Hematopoietic multipotent progenitor cell treated with erythropoietin and hydrocortisone succinate and interleukin-3 and kit ligand, for 15 days (in vitro differentiated cells): ENCODE measurements around the gene PLLP.

ENCODE experiments used
- DNase-seq: peaks from one replicate; pipeline ENCODE4 v3.0.0-alpha.2; 2015; ENCODE audit warnings: low spot score

Gene PLLP

GRCh38 chr16:57284209-57284951 is at the start of gene PLLP:
Gene PLLP, minus strand, starts transcription at chr16:57284672. Its CDS starts 132 bp downstream, at chr16:57284540.
- no peak for DNase-seq

GRCh38 chr16:57333402-57333801 is 48.9 kb upstream of the PLLP start:
- DNase-seq, result no peak

DNA sequence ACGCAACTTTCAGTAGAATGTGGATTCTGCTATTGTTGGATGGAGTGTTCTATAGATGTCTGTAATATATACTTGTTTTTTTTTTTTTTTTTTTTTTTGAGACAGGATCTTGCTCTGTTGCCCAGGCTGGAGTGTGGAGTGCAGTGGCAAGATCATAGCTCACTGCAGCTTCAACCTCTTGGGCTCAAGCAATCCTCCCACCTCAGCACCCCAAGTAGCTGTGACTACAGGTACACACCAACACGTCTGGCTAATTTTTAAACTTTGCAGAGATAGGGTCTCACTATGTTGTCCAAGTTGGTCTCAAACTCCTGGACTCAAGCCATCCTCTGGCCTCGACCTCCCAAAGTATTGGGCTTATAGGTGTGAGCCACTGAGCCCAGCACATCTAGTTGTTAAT is 46.9 kb upstream of the PLLP start:
- no peak for DNase-seq

GRCh38 chr16:57329718-57330327 is 45.4 kb upstream of the PLLP start:
- no peak for DNase-seq

DNA sequence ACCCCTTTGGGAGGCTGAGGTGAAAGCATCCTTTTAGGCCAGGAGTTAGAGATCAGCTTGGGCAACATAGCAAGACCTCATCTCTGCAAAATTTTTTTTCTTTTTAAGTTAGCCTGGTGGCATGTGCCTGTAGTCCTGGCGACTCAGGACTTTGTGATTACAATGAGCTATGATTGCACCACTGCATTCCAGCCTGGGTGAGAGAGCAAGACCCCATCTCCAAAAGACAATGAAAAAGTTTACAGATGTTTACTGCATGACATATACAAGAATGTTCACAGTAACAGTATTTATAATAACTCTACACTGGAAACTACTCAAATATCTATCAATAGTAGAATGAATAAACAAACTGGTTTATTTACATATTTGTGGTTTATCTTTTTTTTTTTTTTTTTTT is 41.0 kb upstream of the PLLP start:
- no peak for DNase-seq

- no peak for DNase-seq
Measured at GRCh38 chr16:57324749-57325148, 40.3 kb upstream of the PLLP start.

DNA sequence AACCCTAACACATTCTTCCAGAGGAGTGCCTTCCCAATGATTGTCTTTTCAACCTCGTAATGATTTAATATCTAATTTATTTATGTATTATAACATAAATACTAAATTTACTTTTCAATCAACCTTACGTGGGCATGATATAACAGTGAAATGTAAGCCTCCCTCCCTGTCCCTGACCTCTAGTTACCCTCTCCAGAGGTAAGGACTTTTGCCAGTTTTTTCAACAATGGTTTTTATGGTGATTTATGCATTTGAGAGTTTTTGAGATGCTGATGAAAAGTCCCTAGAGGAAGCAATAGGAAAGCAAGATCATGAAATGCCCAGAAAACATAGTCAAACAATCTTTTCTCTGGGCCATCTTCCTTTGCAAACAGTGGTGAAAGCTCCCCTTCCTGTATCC is 35.2 kb upstream of the PLLP start:
- no peak for DNase-seq

- no peak for DNase-seq
Measured at GRCh38 chr16:57318240-57318970, 33.9 kb upstream of the PLLP start.

GRCh38 chr16:57316390-57317017 is 32.0 kb upstream of the PLLP start:
- no peak for DNase-seq

DNA sequence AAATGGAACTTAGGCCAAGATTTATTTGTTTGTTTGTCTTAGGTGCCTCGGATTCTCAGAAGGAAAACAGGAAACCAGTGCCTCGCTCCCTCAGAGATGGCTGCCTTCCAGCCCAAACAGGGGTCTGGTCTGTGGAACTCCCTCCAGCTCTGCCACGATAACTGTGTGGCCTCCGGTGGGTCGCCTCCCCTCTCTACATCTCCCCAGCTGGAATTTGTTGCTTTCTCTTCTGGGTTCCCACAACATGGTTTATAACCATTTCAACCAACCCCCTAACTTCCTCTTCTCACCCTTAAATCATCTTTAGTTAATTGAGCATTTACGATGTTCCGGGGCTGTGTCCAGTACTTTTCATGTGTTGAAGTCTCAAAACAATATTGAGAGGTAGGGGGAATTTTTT is 30.9 kb upstream of the PLLP start:
- DNase-seq, result no peak

GRCh38 chr16:57314161-57314785 is 29.8 kb upstream of the PLLP start:
- no peak for DNase-seq

GRCh38 chr16:57313509-57313908 is 29.0 kb upstream of the PLLP start:
- DNase-seq, result no peak

DNA sequence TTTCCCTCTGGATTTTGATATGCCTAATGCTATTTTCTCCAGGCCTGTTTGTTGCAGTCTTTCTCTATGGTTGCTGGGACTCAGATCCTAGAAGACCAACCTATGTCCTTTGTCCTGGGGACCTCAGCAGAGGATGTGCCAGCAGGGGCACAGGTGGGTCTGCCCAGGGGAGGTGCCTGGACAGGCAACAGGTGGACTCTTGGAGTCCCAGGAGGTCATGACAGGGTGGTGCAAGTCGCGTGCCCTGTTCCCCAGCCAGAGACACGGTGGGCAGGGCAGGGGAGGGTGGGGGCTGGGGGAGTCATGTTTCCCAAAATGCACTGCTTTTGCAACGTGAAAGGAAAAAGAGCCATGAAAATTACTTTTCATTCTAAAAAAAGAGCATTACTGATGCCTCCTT is 26.3 kb upstream of the PLLP start:
- no peak for DNase-seq

- no peak for DNase-seq
Measured at GRCh38 chr16:57308041-57308440, 23.6 kb upstream of the PLLP start.

GRCh38 chr16:57307365-57307764 is 22.9 kb upstream of the PLLP start:
- no peak for DNase-seq

DNA sequence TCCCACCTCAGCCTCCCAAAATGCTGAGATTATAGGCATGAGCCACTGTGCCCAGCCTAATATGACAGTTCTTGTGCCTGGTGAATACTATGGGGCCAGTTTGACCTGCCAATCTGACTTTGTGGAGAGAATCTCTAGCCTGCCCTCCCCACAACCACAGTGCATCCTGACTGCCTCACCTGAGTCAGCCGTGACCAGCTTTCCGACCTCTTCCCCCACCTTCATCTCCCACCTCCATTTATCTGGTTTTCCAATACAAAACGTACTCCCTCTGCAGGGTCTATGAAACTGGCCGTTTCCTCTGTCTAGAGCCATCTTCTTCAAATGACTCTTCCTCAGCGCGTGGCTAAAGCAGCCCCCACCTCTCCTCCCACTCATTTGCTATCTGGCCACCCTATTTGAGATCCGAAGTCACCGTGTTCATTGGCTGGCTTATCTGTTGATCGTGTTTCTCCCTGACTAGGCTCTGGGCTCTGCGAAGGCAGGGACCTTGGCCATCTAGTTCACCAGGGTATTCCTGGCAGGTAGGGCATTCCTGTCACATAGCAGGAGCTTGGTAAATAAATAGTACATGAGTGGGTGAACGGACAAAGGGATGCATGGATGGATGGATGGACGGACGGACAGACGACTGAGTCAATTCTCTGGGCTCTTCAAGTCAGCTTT is 22.3 kb upstream of the PLLP start:
- DNase-seq, result no peak

DNA sequence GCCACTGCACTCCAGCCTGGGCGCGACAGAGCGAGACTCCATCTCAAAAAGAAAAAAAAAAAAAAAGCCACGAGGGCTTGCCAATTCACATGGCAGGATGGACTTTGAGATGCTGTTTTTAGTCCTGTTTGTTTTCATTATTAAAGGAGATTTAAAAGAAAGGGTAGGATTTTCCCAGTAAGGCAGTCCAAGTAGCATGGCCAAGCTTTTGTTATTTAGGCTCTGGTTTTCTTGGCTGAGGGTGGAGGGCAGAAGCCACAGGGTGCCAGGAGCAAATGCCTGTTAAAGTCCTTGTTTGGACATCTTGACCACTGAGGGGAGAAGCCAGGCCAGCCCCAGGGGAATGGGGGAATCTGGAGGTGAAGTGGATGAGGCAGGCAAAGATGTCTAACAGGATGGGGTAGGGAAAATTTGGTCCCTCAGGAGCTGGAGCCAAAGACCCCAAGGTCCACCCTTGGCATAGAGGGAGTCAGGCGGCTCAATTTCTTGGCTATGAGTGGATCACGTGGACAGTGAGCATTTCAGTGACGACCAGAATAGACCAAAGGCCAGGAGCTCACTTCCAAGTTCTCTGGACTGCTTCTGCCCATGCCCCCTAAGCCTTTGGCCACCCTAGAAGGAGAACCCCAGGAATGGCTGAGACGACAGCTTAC is 20.8 kb upstream of the PLLP start:
- no peak for DNase-seq

DNA sequence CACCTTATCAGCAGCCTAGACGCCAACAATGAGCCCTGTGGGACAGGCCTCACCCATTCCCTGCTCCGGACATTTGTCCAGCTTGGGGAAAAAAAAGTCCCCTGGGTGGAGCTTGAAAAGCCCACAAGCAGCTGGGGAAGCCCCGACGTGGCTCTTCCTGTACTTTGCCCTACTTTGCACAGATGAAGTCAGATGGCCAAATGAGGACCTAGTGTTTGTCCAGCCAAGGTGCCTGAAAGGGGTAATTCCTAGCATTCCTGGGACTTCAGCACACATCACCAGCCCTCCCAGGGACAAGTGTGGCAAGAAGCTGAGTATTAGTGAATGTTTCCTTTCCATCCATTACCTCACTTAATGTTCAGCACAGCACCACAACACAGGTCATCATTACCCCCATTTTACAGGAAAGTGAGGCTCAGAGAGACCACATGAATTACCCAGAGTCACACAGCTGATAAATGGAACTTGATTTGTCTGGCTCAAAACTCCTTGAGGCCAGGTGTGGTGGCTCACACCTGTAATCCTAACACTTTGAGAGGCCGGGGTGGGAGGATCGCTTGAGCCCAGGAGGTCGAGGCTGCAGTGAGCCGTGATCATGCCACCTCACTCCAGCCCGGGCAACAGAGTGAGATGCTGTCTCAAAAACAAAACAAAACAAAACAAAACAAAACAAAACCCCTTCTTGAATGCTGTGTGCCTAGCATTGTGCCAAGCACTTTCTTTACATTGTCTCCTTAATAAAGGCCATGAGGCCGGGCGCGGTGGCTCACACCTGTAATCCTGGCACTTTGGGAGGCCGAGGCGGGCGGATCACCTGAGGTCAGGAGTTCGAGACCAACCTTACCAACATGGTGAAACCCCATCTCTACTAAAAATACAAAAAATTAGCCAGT is 19.9 kb upstream of the PLLP start:
- DNase-seq, result no peak

DNA sequence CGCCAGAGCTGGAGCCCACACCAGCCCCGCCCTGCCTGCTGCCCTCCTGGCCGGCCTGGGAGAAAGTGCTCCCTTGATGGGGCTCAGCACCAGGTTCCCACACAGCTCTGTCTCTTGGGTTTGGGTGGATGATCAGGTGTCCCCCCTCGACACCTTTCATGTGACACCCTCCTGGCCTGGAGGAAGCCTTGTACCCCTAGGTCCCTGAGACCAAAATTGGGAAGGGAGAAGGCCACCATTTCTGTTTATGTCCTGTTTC is 19.4 kb upstream of the PLLP start:
- no peak for DNase-seq
